GM21825 (cell line): ENCODE data around the gene MAN2C1.
"Not testable (repeated sequence)": the region's sequence is repeated elsewhere in the genome, so short reads cannot be mapped to it uniquely, and the experiment has no call there.

Experiments
- ATAC-seq: cut with Tn5 transposase; IDR thresholded peaks from one replicate; pipeline ENCODE4 v1.9.1; 2021; ENCODE audit warnings: mild to moderate bottlenecking, moderate library complexity; ENCODE audit not compliant: unreplicated experiment

MAN2C1 gene

DNA sequence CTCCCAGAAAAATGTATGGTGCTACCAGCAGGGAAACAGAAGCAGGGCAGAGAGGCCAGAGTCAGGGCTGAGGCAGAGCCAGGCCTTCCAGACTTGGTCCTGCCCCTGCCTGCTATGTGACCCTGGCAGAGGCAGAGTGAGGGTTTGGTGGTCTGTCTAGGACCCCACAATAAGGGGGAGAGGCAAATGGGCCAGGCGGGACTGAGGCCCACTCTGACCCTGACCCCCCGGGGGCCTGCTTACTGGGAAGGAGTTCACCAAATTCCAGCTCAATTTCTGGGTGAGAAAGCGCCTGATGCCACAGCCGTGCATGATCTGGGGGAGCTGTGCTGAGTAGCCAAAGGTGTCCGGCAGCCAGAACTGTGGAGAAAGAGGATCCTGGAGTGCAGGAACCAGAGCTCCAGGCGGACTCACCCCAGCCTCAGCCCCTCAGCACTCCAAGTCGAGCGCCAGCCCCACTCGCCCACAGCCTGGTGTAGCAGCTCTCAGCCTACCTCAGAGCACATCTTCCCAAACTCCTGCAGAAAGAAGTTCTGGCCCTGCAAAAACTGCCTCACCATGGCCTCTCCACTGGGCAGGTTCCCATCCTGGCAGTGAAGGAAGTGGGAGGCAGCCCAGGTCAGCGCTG lies 6.9 kb downstream of the MAN2C1 start:
- no peak for ATAC-seq

DNA sequence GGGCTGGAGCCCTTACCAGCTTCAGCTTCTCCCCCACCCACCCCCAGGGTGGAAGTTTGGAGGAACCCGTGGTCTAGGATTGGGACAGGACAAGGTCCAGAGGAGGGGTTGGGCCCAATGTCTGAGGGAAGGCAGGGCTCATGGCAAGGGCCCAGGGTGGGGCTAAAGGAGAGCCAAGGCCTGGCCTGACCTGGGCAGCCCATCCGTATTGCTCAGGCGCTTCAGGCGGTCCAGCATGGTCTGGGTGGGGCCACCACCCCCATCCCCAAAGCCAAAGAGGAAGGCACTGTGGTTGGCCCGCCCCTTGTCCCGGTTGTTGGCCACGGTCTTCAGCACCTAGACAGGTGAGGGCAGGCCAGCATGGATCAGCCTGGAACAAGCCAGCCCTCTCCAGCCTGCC lies 7.6 kb downstream of the MAN2C1 start:
- ATAC-seq = no peak

DNA sequence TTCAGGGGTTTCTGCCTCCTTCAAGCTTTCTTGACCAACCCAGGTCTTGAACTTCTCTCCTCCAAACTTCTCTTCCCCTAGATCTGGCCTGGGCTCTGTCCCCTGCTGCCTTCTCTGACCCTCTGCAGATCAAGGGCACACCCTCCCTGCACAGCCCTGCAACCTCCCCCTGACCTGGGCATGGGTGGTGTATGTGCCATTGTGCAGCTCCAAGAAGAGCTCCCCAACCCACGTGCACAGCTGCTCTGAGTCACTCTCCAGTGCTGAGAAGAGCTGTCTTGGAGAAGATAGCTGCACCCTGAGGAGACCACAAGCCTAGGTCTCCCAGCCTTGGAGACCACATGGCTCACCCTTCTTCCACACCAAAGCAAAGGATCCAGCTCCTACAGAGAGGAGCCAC lies 8.0 kb downstream of the MAN2C1 start:
- ATAC-seq = no peak

DNA sequence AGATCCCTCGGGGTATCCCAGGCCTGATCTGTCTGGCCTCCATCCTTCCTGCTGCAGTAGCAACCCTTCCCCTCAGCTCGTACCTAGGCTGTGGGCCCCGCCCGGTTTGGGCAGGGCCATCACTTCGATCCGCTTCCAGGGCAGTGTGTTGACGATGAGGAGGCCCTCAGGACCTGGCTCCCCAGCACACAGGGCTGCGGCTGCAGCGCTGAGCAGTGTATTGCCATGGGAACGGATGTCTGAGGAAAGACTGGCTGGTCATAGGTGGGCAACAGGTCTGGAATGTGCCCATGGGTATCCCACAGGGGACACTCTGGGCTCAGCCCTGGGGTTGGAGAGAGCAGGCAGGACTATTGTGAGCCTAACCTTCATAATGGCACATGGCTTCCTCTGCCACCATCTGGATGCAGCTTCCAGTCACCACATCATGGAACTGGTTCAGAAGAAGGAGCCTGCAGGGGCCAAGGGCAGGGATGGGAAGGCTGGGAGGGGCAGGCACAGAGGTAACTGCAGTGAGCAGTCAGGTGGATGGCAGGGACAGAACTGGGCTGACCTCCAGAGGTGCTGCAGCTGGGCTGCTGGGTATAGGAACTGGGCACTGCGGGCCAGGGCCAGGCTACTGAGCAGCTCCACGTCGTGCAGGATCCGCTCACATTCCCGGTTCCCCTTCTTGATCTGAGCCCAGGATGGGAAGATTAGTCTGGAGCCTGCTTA lies 8.7 kb downstream of the MAN2C1 start:
- ATAC-seq = no peak

DNA sequence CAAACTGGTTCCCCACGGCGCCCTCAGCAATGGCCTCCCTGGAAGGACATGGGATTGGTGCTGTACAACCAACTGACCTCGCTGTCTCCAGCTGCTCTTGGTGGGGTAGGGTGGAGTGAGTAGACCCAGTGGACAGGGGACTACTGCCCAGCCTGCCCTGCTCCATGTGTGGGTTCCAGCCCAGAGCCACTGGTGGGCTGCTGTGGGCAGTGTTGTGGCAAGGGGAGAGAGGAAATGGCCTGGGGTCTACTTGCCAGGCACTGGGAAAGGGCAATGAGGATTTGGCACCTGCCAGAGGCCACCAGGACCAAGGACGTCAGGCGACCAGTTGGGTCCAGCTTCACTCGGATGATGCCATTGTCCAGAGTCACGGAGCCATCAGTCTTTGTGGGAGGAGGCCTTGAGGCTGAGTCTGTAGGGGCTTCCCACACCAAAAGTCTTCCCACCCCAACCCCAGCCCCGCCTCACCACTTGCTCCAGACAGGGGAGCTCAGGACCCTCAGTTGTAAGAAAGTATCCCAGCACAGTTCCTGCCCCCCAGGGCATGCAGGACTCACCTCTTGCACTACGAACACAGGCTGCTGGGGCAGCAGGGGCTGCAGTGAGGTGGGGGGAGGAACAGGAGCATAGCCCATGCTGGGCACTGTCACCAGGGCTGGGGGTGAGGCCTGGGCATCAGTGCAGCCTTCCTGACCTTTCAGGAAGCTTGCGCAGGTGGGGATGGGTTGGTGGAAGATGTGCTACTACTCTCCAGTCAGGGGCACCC lies 9.5 kb downstream of the MAN2C1 start:
- ATAC-seq = no peak

DNA sequence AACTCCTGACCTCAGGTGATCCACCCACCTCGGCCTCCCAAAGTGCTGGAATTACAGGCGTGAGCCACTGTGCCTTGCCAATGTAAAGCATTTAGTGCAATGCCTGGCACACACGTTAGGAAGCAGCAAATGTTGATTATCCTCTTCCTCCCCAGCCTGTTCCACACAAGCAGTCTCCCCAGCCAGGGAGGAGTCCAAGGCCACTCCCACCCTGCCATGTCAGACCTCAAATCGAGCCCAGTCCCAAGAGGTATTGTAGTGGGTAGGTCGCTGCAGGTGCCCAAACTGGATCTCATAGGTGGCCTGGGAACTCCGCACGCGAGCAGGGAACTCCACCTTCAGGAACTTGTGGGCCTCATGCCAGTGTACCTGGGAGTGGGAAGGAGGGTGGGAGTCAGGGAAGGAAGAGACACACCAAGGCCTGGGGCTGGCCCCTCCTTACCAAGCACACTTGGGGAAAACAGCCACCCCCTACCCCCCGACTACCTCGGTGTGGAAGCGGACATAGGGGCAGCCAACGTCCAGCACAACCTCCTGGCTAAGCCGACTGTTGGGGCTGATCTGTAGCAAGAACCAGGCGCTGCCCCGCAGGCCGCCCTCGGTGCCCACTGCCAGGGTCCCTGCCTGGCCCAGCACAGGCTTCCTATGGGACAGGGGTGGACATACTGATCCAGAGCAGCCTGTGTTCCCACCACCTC lies 10.3 kb downstream of the MAN2C1 start:
- ATAC-seq = no peak

DNA sequence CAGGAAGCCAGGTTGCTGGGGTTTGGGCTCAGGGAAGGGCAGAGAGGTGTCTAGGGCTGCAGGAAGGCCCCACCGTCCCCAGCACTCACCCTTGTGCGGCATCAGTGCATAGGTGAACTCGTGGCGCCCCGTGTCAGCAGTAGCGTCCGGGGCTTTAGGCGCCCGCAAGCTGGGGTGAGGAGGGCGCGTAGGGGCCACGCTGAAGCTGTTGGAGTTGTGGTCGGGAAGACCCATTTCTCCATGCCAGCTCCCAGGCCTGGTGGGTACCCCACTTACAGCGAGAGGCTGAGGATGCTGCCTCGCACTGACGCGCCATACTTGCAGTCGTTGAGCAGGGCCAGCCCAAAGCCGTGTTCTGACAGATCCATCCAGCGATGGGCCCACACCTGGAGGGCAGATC lies 11.9 kb downstream of the MAN2C1 start:
- no peak for ATAC-seq

DNA sequence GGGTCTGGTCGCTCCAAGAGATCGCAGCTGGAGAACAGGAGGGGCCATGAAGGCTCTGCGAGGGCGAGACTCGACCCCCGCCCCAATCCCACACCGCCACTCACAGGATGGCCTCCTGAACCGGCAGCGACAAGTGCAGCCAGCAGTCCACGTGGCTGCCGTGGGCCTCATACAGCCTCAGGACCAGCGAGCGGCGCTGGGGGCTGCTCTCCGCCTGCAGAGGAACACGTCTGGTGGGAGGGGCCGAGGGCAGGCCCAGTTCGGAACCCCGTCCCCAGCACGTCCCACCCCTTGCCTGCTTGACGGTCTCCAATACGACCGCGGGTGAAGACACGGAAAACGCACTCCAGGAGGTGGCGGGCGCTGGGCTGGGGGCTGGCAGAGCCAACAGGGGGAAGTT lies 12.4 kb downstream of the MAN2C1 start:
- ATAC-seq = no peak

DNA sequence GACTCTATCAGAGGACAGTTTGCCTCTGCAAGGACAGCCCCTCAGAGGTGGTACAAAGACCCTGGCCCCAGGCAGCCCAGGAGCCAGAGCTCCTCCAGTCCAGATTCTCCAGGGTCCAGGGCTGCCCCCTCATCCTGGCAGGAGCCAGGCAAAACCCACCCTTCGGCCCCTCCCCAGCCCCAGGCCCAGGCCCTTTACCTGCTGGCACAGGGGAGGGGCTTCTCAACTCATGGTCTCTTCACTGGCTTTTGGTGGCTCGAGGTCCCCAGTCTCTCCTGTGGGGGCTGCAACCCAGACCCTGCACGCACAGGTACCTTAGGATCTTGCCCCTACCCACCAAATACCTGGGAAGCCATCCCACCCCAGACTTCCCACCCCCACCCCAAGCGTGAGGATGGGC lies 13.0 kb downstream of the MAN2C1 start:
- ATAC-seq = no peak

DNA sequence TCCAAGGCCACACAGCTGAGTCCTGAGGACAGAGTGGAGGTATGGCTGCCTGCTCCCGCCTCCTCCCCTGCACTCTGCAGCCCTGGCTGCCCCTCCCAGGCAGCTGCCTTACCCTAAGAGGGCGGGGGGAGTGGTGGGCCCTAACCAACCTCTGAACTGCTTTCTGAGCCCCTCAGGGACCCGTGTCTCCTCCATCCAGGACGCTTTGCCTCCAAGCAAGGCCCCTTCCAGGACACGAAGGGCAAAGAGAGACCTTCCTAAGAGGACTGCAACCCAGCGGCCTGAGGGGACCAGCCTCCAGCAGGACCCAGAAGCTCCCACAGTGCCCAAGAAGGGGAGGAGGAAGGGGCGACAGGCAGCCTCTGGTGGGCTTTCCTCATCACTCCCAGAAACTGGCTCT lies 14.0 kb downstream of the MAN2C1 start:
- no peak for ATAC-seq

DNA sequence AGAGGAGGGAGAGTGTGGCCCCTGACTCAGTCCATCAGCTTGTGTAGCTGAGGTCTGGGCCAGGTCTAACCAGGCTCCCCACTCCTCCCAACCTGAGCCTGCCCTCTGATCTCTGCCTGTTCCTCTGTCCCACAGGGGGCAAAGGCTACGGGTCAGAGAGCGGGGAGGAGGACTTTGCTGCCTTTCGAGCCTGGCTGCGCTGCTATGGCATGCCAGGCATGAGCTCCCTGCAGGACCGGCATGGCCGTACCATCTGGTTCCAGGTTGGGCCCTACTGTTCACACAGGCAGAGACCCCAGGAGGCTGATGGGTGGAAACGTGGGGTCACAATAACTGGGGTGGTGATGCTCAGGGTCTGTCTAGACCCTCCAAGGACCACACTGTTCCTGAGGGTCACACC lies 14.8 kb downstream of the MAN2C1 start:
- ATAC-seq = no peak

DNA sequence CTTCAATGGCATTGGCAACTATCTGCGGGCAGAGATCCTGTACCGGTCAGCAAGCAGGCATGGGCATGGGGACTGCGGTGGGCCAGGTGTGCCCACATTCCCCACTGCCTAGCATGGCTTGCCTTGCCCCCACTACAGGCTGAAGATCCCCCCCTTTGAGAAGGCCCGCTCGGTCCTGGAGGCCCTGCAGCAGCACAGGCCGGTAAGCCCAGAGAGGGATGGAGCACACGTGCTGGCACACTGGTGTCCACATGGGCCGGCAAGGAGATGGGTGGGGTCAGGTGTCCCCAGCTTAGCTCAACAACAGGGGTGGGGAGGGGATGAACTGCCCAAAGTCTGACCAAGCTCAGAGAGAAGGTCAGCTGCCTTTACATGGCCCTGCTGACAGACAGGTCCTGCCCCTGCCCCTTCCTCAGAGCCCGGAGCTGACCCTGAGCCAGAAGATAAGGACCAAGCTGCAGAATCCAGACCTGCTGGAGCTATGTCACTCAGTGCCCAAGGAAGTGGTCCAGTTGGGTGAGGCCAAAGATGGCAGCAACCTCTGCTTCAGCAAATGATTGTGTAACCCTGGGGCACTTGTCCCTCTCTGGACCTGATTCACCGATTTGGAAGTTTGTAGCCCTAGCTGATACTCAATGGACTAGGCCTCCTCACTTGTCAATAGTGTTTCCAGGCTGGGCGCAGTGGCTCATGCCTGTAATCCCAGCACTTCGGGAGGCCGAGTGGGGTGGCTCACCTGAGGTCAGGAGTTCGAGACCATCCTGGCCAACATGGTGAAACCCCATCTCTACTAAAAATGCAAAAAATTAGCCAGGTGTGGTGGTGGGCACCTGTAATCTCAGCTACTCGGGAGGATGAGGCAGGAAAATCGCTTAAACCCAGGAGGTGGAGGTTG lies 16.0 kb downstream of the MAN2C1 start:
- no peak for ATAC-seq

DNA sequence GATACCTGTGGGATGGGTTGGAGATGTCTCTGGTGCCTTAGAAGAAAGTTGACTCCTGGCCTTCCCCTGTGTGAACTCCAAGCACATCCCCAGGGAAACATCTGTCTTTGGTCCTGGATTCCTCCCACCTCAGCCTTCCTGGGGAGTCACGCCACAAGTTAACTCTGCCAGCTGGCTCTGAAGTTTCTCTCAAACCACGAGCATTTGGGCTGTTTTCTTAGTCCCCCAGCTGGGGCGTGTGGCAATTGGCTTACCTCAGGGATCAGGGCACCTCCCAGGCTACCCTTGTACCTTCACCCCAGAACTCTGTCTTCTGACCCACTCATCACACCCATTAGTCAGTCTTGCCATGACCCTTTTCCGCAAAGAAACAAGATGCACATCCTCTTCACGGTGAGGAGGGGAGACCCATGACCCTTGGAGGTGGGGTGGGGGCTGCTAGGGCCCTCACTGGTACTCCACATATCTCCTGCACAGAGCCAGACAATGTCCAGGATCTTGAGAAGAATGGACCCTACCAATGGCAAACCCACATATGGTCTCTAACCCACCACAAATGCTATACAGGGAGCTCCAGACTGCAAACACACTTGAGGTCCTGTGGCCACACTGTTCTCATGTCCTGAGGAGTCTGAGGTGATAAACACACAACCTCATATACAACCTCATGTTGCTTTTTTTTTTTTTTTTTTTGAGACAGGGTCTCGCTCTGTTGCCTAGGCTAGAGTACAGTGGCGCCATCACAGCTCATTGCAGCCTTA lies 17.6 kb downstream of the MAN2C1 start:
- ATAC-seq = no peak

DNA sequence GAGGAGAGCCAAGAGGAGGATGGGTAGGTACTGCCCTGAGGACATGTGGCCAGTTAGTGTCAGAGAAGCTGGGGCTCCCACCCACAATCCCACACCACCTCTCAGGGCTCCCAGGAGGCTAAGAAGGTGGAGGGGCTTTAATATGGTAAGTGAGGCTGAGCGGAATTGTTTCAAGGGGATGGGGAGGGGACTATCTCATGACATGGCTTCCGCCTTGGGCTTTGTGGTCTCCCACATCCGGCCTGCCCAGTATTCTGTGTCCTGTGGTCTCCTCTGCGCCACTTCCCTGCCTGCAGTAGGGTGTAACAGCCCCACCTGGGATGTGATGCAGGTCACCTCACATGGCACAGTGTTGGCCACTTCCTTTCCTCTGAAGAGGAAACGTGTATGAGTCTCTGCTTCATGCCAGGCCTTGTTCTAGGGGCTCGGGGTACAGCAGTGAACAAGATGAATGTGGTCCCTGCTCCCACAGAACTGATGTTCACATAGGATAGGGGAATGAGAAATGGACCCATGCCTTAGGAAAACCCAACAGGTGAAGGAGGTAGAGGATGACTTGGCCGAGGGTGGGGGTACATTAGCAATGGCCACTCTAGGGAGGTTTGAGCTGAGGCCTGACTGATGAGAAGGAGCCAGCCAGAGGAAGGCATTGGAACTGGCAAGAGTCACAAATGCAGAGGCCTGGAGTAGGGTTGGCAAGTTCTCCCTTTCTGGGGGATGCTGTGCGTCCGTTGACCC lies 18.4 kb downstream of the MAN2C1 start:
- peak; percentile 43 for ATAC-seq

DNA sequence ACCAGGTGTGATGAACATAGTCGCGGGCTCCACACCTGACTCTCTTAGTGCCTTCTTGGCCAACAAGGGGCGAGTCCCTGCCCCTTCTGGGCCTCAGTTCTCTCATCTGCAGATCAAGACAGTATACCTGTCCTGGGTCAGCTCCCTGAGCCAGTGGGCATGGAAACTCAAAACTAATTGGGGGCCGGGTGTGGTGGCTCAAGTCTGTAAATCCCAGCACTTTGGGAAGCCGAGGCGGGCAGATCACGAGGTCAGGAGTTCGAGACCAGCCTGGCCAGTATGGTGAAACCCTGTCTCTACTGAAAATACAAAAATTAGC lies 19.1 kb downstream of the MAN2C1 start:
- not testable (repeated sequence) for ATAC-seq

DNA sequence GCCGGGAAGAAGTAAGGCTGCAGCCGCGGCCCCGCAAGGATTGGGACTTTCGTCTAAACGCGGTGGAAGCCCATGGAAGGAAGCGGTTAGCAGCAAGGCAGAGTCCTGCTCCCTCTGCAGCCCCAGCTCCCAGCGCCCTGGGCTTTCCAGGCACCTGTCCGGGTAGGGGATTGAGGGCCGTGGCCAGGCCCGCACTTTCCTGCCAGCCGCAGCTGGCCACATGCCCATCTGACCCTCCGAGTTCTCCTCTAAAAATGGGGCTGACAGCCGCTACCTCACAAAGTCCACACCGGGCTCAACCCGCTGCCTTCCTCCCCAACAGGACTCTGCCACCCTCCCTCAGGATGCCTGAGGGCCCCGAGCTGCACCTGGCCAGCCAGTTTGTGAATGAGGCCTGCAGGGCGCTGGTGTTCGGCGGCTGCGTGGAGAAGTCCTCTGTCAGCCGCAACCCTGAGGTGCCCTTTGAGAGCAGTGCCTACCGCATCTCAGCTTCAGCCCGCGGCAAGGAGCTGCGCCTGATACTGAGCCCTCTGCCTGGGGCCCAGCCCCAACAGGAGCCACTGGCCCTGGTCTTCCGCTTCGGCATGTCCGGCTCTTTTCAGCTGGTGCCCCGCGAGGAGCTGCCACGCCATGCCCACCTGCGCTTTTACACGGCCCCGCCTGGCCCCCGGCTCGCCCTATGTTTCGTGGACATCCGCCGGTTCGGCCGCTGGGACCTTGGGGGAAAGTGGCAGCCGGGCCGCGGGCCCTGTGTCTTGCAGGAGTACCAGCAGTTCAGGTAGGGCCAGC lies 19.7 kb downstream of the MAN2C1 start:
- ATAC-seq = no peak

DNA sequence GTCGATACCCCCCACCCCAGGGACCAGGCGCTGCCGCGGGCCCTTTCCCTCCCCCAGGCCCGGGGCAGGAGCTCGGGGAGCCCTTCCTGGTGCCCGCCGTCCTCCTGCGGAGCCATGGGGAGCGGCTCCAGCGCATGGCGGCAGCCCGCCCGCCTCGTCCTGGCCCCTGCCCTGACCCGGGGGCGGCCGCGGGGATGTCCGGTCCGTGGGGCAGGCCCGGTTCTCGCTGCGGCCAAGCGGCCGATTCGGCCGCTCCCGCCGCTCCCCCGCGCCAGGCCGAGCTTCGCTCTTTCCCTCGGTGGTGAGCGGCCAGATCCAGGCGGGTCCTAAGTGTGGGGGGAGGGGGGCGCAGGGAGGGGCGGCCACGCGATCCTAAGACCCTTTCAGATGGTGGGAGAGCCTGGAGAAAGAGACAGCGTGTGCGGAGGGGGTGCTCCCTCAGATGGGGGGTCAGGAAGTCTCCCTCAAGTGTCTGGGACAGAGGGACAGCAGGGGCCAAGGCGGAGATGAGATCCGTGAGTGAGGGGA lies 20.3 kb downstream of the MAN2C1 start:
- no peak for ATAC-seq
